Left hindlimb (tissue), 1 donor: ENCODE measurements around the gene CD37.

ENCODE experiments used
- DNase-seq: peaks from one replicate; pipeline ENCODE4 v3.0.0-alpha.2; 2018

The CD37 gene

GRCh38 chr19:49383599-49383998 is 48.4 kb downstream of the CD37 start:
- DNase-seq: no peak

- peak; percentile 64 for DNase-seq
Measured at GRCh38 chr19:49387936-49388372, 52.7 kb downstream of the CD37 start, which contains the start of gene KASH5. KASH5 (plus strand) TSS chr19:49388249; CDS start chr19:49390884, 2,635 bp downstream.

- DNase-seq: no peak
Measured at GRCh38 chr19:49389406-49389805, 54.2 kb downstream of the CD37 start.
